ENCODE data around the gene TACO1.

TACO1 gene

GRCh38 chr17:63578027-63578768, 22.5 kb upstream of the TACO1 start:
- H3K4me3 ChIP-seq (ENCODE audit: low read depth, low read length) = no peak overlapping the region
- TF ChIP-seq CTCF (IDR thresholded peaks at IDR 0.05; ENCODE audit: insufficient read depth, low read depth, low read length, missing control alignments) = no peak
- no peak for DNase-seq (ENCODE audit: low read depth)

- TF ChIP-seq CTCF (IDR thresholded peaks at IDR 0.05; ENCODE audit: insufficient read depth, low read depth, low read length, missing control alignments) = no peak
- DNase-seq (ENCODE audit: low read depth) = no peak
- H3K4me3 ChIP-seq (ENCODE audit: low read depth, low read length) = no peak overlapping the region
Measured at GRCh38 chr17:63578769-63579111, 22.0 kb upstream of the TACO1 start.

GRCh38 chr17:63579633-63580032, 21.1 kb upstream of the TACO1 start:
- no peak overlapping the region for H3K4me3 ChIP-seq (ENCODE audit: low read depth, low read length)
- TF ChIP-seq CTCF (IDR thresholded peaks at IDR 0.05; ENCODE audit: insufficient read depth, low read depth, low read length, missing control alignments) = no peak
- no peak for DNase-seq (ENCODE audit: low read depth)

- no peak for TF ChIP-seq CTCF (IDR thresholded peaks at IDR 0.05; ENCODE audit: insufficient read depth, low read depth, low read length, missing control alignments)
- H3K4me3 ChIP-seq (ENCODE audit: low read depth, low read length) = no peak overlapping the region
- no peak for DNase-seq (ENCODE audit: low read depth)
Measured at GRCh38 chr17:63587770-63588169, 12.9 kb upstream of the TACO1 start.

- H3K4me3 ChIP-seq (ENCODE audit: low read depth, low read length) = no peak overlapping the region
- no peak for DNase-seq (ENCODE audit: low read depth)
- no peak for TF ChIP-seq CTCF (IDR thresholded peaks at IDR 0.05; ENCODE audit: insufficient read depth, low read depth, low read length, missing control alignments)
Measured at GRCh38 chr17:63588797-63589196, 11.9 kb upstream of the TACO1 start.

GRCh38 chr17:63589646-63590045, 11.0 kb upstream of the TACO1 start:
- TF ChIP-seq CTCF (IDR thresholded peaks at IDR 0.05; ENCODE audit: insufficient read depth, low read depth, low read length, missing control alignments) = no peak
- H3K4me3 ChIP-seq (ENCODE audit: low read depth, low read length) = no peak overlapping the region
- DNase-seq (ENCODE audit: low read depth) = no peak

GRCh38 chr17:63592797-63593196, 7.9 kb upstream of the TACO1 start:
- no peak overlapping the region for H3K4me3 ChIP-seq (ENCODE audit: low read depth, low read length)
- TF ChIP-seq CTCF (IDR thresholded peaks at IDR 0.05; ENCODE audit: insufficient read depth, low read depth, low read length, missing control alignments) = no peak
- DNase-seq (ENCODE audit: low read depth) = no peak

Measured in GM12865 (cell line).